Kidney (tissue), 14 donors: ENCODE results near the gene COL6A3. TPM values are rescaled to one million over a fixed set of nuclear protein-coding genes. Genes with fewer than 3 reads are reported as not detected.
A peak's percentile ranks its signal among the peaks of the same experiment; 100 is the strongest.

Experiments
- DNase-seq, 5 donors: peaks; one replicate each; pipeline ENCODE4 v3.0.0-alpha.2; 2013 to 2020
- FAIRE-seq: peaks from 2 replicates; lab custom pipeline; 2012; peaks lifted over from hg19 to GRCh38; lab: Jason Lieb, UNC
- H3K27ac ChIP-seq, 2 donors: one replicate each; pipeline ENCODE4 v1.7.0; 2013; ENCODE audit warnings: low read depth in 2 of 2, low read length in 2 of 2, inconsistent platforms in 1 of 2
- H3K27me3 ChIP-seq: one replicate; pipeline ENCODE4 v1.7.1; 2013; ENCODE audit warnings: low read length, inconsistent platforms; ENCODE audit not compliant: control insufficient read depth, insufficient read depth
- H3K36me3 ChIP-seq, 3 donors: one replicate each; pipeline versions ENCODE4 v1.7.0 to v1.7.1; 2013; ENCODE audit warnings: low read length in 3 of 3, control low read depth in 1 of 3, inconsistent platforms in 1 of 3; ENCODE audit not compliant: insufficient read depth in 3 of 3, control insufficient read depth in 2 of 3
- H3K4me1 ChIP-seq, 3 donors: one replicate each; pipeline versions ENCODE4 v1.7.0 to v1.7.1; 2013; ENCODE audit warnings: low read length in 3 of 3, inconsistent platforms in 1 of 3, low read depth in 1 of 3; ENCODE audit not compliant: control insufficient read depth in 2 of 3, insufficient read depth in 2 of 3
- H3K4me3 ChIP-seq, 3 donors: one replicate each; pipeline versions ENCODE4 v1.7.0 to v1.8.1; 2013; ENCODE audit warnings: low read length in 3 of 3, control low read depth in 1 of 3, inconsistent platforms in 1 of 3
- H3K9ac ChIP-seq, 3 donors: one replicate each; pipeline versions ENCODE4 v1.7.0 to v1.7.1; 2013; ENCODE audit warnings: low read length in 3 of 3, control low read depth in 1 of 3, inconsistent platforms in 1 of 3
- H3K9me3 ChIP-seq, 3 donors: one replicate each; pipeline versions ENCODE4 v1.7.0 to v1.7.1; 2013; ENCODE audit warnings: low read length in 3 of 3, control low read depth in 1 of 3, inconsistent platforms in 1 of 3; ENCODE audit not compliant: control insufficient read depth in 2 of 3, insufficient read depth in 1 of 3
- CTCF ChIP-seq: IDR thresholded peaks from 3 replicates; pipeline ENCODE4 v1.5.1; 2012; ENCODE audit warnings: mild to moderate bottlenecking, moderate library complexity, borderline replicate concordance; ENCODE audit not compliant: insufficient read depth; ENCODE audit errors: extremely low read depth
- intact Hi-C: fragments of 100-400 bp; cut with DNase I; formaldehyde crosslinking; loops from one replicate; pipeline ENCODE4 v1.11.1; 2022
- polyA plus RNA-seq: library from polyadenylated mRNA; stranded (reverse); fragments of 350-450 nt; fragmentation: Illumina TruSeq; extraction: RNeasy Lipid Tissue Mini Kit (QIAGEN cat#74804); gene quantifications from one replicate; pipeline ENCODE4 v1.2.3, GENCODE V29; 2014; ENCODE audit warnings: low read depth, low replicate concordance; ENCODE audit not compliant: insufficient read depth
- total RNA-seq: library from RNA; stranded (reverse); fragmentation: NEBNext Ultra II Directional; extraction: Animal tissue kit (Norgen Biotek cat#: 25700); gene quantifications from one replicate; pipeline ENCODE4 v1.2.1, GENCODE V29; 2021
- donor health status: control.
- donor health status: control.
- donor health status: control.
- donor health status: control.
- donor health status: control.
- donor health status: DM: yes; HTN: yes; CAD: no.
- donor health status: Normal renal cell carcinoma (clear cell type).

Gene COL6A3
- total and polyA plus RNA-seq, 2 donors from 2014 or later = 3.8 to 59.5 TPM

GRCh38 chr2:237299906-237300305 lies 114.1 kb downstream of the COL6A3 start:
- H3K27me3 ChIP-seq = no peaks in the 10 kb centered on the region
- H3K27ac ChIP-seq = no peak overlapping the region
- no peak overlapping the region for H3K9ac ChIP-seq
- DNase-seq = peak in 3 of 5 donors; percentile 52 to 89 (median 78)
- intact Hi-C loops = no loop called here
- TF ChIP-seq CTCF = no peak
- no peak for FAIRE-seq
- no peak overlapping the region for H3K4me3 ChIP-seq
- H3K36me3 ChIP-seq = no peaks in the 10 kb centered on the region
- H3K4me1 ChIP-seq = peaks cover 0 to 4% (median 0%) of the 10 kb centered on the region in 3 donors
- H3K9me3 ChIP-seq = no peaks in the 10 kb centered on the region

GRCh38 chr2:237298151-237299118 lies 115.5 kb downstream of the COL6A3 start:
- Histone ChIP-seq H3K27me3 (no peaks in the 10 kb centered on the region), H3K4me3 (no peak overlapping the region), H3K9me3 (no peaks in the 10 kb centered on the region), H3K9ac (no peak overlapping the region), H3K36me3 (no peaks in the 10 kb centered on the region), H3K4me1 (peaks cover 0 to 4% (median 0%) of the 10 kb centered on the region in 3 donors), H3K27ac (no peak overlapping the region)
- FAIRE-seq (no peak), DNase-seq (peak in 4 of 5 donors; percentile 43 to 86 (median 62))
- no peak for TF ChIP-seq CTCF
- intact Hi-C loops = no loop called here

- H3K9me3 ChIP-seq = peaks cover 0 to 5% (median 0%) of the 10 kb centered on the region in 3 donors
- no peak overlapping the region for H3K9ac ChIP-seq
- intact Hi-C loops = no loop called here
- DNase-seq (peak in 4 of 5 donors; percentile 52 to 80 (median 67)), FAIRE-seq (no peak)
- H3K4me1 ChIP-seq = peaks cover 0 to 4% (median 0%) of the 10 kb centered on the region in 3 donors
- no peak for TF ChIP-seq CTCF
- no peaks in the 10 kb centered on the region for H3K36me3 ChIP-seq
- H3K27me3 ChIP-seq = no peaks in the 10 kb centered on the region
- no peak overlapping the region for H3K4me3 ChIP-seq
- no peak overlapping the region for H3K27ac ChIP-seq
These were observed 116.4 kb downstream of the COL6A3 start for GRCh38 chr2:237297421-237298150.
